HG02840 (cell line): ENCODE measurements around the gene DPT.

Experiments
- ATAC-seq: cut with Tn5 transposase; IDR thresholded peaks from one replicate; pipeline ENCODE4 v1.9.1; 2021; ENCODE audit warnings: mild to moderate bottlenecking, moderate library complexity, moderate number of reproducible peaks; ENCODE audit not compliant: unreplicated experiment, low FRiP score

The DPT gene

DNA sequence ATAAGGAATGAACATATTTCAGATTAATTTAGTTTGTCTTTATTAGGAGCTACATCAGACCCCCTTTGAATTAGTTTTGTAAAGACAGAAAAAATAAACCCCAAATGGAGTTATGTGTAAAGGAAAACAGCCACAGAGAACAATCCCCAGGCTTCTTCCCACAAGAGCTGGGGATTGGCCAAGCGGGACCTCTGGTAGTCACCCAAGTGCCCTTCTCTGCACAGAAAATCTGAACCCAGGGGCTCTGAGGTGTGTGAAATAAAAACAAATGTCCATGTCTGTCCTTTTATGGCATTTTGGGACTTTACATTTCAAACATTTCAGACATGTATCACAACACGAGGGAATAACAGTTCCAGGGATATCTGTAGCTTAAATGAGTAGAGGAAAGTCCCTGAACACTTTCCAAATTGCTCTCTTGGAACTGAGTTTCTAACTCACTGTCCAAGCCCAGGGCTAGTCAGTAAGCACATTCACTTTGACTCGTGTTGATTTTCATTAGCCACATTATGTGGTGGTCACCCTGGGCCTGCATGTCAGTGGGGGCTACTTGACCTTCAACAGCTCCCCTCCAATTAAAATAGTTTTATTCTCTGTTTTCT, 22.5 kb downstream of the DPT start:
- no peak for ATAC-seq

DNA sequence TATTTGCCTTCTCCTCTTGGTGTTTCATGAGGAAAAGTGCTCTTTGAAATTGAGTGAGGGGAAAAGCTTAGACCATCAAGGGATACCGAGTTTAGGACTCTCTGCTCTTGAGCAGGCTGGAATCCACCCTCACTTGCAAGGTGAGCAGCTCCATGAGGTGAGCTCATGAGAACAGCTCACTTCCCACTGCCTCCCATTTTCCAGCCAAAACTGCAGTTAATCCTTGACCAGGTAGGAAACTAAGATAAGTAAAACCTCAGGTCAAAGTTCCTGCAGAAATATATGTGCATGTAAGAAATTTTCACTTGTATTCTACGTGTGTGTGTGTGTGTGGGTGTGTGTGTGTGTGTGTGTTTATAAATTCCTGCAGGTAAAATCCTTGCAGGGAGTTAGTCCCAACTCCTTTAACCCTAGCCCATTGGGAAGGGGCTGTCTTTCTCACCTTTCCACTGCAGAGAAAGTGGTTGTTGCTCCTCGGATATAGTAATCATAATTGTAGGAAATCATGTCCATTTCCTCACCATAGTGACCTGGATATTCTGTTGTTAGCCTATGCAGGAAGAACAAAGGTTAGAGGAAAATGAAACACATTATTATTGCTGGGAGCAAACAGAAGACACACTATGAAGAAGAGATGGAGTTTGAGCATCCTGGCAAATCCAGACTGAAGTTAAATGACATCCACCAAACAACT, 28.3 kb downstream of the DPT start:
- no peak for ATAC-seq

DNA sequence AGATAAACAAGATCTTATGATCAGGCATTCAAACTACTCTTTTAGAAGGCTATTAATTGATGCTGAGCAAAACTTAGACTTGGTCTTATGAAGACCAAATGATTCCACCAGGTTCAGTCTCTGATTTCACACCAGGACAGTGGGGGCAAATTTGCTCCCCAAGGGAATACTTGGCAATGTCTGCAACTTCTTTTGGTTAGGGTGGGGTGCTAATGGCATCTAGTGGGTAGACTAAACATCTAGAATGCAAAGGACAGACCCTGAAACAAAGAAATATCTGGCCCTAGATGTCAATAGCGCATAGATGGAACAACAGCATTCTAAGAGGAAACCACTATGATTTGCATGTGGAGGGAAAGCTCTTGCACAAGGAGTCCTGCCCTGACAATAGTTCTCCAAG, 30.6 kb downstream of the DPT start:
- no peak for ATAC-seq

DNA sequence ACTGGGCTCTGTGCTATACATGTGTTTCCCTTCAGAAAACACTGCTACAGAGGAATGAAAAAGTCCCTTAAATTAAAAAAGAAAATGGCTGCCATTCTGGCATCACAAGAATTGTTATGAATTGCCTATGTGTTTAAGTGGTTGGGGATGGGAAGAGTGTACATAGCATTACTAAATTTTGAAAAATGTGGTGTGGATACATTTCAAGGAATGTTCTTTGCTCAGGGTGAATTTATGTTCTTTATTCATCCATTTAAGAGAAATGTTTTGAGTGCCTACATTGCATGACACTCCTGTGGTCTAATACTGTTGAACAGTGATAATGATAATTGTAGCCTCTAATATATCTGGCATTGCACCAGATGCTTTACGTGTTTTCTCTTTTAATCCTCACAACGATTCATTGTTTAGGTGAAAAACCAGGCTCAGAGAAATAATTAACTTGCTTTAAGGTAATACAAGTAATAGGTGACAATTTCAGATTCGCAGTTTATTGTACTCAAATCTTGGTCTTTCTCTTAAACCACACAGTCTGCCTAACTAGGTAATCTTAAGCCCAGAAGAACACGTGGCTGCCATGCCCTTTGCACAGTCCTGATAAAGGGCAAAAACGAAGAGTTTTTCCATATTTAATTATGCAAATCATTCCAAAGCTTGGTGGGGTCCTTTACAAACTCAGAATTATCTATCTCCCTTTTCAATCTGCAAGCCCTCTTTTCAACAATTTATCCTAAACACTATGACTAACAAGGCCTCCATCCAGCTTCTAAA, 31.5 kb downstream of the DPT start:
- no peak for ATAC-seq

DNA sequence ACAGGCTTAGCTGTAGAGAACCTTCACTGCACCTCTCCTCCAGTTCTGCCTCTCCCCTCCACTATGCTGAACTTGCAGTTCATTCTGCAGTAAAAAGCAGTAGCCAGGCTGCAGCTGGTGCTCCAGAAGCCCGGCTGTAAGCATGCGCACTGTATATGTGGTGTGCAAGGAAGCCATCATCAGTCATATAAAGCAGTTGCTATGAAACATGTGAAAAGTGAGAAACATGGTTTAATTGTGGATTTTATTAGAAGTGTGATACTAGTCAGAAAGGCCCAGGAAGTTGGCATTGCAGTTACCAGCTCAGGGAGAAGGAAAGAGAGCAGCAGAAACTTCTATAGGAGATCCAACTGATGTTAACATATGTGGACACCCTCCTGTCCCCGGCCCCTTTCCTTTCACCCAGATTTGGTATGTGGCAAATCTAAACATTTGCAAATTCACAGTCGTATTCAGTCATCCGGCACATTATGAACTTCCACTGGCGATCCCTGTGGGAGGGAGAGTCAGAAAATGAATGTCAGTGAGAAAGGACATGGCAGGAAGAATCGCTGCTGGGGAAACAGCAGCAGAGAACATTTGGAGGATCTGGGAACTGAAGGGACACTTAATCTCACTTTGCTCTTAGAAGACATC, 32.8 kb downstream of the DPT start:
- ATAC-seq, result no peak

DNA sequence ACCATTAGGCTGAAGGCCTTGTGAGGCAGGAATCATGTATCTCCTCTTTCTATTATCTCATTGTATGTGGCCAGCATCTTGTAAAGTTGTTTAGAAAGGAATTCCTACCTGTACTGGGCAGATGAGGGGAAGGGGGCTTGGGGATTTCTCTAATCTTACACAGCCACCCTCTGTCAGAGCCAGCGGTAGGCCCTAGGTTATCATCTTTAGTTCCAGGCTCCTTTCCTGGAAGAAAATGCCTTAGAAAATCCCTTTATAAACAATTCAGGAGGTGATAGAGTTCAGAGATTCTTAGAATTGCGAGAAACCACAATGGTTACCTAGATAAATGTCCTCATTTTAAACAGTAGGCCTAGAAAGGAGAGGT, 35.2 kb downstream of the DPT start:
- no peak for ATAC-seq

DNA sequence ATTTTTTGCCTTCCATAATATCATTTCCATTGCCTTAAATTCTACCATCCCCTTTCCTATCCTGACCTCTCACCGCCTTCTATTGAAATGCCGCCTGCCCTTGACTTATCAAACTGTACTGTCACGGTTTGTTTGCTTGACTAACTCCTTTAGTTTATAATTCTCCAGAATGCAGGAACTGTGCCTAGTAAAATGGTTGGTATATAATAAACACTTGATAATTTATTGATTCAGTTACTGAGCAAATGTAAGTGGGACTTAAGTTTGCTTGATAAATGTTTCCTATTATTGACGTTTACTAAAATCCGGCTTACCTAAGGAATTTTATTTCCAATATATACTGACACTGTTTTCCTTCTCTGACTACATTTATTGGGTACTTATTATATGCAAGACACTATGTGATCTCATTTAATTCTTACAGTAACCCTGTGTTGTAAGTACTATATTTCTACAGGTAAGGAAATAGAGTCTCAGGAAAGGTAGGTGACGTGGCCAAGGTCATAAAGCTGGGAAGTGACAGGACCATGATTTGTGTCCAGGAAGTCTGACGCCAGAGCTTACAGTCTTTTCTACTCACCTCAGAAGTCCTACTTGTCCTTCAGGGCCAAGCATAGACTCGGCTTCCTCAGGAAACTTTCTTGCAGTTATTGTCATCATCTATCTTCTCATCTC, 35.7 kb downstream of the DPT start:
- no peak for ATAC-seq

DNA sequence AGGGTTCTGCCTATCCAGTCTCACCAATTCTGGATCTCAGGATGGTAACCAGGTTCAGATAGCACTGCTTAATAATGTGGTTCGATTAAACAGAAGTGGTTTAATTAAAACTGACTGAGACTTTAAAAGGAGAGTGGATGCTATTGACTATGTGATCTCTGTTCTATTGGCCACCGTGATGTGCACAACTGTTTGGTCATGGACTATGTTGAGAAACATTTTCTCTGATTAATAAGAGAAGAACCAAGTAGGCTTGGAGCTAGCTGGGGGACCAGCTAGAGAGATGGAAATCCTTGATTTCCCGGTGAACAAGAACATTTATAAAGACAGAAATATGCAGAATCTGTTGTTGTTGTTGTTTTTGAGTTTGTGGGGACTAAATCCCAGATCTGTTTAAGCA, 36.5 kb downstream of the DPT start:
- no peak for ATAC-seq

DNA sequence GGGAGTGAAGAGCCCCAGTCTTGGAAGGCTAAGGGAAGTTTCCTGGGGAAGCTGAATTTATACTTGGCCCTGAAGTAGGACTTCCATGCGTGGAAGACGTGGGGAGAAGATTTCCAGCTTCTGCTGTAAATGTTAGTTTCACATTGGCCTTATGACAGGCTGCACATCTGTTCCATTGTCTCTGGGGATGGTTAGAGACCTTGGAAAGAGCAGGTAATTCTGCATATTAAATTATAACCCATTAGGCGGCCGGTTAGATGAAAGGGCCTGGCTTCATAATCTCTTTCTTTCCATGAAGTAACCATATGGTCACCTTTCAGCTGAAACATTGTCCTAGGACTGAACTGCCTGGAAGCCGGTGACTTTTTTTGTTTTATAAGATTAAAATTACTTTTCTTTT, 37.5 kb downstream of the DPT start:
- ATAC-seq, result no peak

DNA sequence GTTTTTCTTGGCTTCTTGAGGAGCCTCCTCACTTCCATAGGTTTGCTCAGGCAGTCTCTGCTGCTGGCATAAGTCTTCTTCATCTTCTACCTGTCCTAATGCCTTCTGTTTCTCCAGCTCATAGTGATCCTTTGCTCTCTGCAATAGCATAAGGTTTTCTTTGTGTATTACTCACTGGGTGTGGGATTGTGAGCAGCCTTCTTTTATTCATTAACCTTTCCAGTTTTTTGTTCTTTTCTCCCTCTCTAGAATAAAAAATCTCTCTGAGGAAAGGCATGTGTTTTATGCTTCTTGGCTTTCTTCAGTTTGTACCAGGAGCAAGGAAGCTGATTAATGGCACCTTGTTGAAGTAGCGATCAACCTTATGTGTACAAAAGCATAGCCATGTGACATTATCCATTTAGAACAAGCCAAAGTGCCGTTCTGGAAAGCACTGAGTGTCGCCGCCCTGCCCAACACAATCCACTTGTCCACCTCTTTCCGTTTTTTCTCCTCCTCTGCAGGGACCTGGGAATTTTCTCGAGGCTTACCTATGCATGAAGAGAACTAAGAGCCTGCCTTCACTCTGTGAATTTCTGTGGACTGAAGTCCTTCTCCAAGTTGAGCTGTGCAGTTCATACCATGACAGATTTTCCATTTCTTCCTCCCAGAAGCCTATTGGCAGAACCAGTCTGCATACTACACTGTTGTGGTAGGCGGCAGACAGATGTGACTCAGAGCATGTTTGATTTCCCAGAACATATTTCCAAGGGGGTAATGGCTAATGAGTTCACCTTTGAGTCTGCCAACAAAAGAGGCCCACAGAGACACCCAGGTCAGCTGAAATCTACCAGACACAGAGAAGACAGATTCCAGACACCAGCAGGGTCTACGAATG, 39.0 kb downstream of the DPT start:
- no peak for ATAC-seq

DNA sequence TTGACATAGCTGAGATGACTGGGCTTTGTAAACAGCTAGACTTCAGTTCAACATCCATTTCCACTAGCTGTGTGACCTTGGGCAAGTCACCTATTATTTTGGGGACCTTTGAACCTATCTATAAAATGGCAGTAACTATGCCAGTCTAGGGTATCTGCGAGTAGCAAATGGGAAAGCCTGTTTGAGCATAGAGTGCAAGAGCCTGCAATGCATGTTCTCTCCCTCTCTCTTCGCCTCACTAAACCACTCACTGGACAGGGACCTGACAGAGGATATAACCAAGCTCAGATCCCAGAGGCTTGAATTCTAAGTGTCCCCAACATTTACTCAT, 39.7 kb downstream of the DPT start:
- ATAC-seq, result no peak

DNA sequence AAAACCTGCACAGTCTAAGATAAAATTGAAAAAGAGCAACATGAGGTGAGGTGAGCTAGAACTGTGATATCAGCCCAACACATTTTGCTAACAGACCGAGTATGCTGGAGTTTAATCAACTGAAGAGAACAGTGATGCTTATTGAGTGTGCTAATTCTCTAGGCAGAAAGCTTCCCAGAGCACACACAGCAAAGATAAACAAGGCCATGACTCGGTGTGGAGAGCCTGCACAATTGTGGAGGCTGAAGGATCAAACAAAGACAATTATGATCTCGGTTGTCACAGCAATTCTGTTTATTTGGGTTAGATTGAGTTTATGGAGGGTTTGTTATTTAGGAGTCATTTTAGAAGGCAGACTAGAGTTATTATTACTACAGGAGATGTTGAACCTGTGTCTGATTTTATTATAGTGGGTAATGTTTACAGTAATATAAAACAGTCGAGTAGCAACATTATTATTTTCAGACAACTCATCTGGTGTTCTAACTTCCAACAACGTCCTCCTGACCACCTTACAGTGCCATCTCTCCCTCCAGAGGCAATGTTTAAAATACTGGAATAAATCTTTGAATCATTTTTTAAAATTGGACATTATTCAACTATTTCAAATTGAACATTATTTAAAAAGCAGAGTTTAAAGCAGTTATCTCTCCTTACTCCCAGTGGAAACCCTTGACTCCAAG, 40.2 kb downstream of the DPT start:
- no peak for ATAC-seq

DNA sequence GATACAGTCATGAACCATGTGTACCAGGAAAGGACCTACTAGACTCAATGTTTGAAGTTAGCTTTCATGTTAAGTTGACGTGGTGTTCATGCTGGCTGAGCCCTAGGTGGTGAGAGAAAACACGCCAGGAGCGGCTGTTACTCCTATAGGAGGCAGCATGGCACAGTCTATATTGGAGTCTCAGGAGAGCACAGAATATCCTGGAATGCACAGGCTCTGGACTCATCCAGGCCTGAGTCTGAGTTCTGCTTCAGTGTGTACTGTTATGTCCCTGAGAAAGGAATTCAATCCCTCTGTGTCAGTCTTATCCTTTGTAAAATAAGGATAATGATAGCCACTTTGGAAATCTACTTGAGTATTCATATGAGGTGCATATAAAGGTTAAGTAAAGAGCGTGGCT, 41.2 kb downstream of the DPT start:
- no peak for ATAC-seq

DNA sequence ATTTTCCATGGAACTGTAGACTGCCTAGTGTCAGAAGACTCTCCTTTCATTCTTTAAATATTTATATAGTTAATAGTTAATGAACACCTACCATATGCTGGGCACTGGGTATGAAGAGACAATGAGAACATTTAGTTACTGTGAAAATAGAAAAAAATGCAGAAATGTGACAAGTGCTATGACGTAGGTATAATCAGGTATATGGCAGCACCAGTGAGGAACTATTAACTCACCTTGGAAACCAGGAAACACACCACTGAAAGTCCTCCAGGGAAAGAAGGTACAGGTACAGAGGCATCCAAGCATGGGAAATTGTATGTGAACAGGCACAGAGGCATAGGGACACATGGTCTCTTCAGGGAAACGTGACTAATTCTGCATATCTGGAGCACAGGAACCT, 42.3 kb downstream of the DPT start:
- no peak for ATAC-seq

DNA sequence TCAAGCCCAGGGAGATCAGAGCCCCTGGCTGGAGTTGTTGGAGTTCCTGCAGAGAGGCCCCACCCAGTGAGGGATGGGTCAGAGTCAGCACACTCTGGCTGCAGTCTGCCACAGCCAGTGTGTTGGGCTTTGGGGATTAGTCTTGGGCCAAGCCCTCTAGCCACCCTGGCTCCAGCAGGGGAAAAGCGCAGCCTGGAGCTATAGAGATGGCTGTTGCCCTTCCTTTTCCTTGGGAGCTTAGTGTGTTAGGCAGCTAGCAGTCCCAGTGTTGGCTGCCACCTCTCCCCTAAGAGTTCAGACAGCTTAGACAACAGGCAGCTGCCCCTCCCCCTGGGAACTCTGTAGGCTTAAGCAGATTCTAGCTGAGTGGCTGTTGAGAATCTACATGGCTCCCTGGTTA, 45.1 kb downstream of the DPT start:
- no peak for ATAC-seq

DNA sequence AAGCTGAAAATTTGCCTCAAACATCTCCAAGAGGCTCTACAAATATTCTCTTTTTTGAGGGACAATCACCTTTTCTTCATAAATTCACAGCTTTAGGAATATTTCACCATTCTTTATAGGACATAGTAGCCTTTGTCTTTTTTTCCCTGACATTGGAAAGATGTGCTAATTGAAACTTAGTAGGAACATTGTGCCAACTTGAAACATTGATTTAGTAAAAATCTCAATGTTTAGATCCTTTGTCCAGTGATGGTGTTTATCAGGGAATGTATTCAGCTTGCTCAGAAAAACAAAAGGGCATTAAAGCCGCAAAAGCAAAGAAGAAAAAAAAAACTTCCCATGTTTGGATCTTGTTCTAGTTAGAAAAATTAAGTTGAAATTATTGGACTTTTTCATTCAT, 52.1 kb downstream of the DPT start:
- ATAC-seq, result no peak

DNA sequence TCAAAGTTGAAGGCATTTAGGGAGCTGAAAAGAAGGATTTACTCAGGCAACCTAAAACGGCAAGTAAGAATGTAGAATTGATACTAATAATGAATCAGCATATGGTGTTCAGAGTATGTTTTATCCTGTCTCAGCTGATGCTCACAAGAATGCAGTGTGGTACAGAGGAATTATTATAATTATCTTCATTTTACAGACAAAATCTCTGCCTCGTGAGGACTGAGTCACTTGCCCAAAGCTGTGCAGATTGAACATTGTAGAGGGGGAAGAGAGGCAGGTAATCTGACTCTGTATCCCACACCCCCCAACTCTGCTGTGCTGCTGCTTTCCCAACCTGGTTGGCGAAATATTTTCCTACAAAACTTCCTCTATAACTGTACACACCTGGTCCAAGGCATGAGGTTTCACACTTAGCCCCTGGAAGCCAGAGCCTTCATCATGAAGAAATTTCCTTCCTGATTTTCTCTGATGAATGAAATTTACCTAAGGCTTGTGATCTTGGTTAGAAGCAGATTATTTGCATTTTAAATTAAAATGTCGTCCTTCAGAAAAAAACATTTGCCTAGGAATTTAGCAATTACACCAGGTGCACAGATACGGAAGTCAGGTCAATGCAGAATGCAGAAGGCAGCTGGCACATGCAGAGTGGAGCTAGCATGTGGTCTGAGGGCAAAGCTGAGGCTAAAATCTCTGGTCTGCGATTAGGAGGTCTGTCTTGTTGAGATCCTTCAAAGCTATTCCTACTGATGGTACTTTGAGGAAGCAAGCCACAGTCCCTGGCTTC, 52.8 kb downstream of the DPT start:
- no peak for ATAC-seq

DNA sequence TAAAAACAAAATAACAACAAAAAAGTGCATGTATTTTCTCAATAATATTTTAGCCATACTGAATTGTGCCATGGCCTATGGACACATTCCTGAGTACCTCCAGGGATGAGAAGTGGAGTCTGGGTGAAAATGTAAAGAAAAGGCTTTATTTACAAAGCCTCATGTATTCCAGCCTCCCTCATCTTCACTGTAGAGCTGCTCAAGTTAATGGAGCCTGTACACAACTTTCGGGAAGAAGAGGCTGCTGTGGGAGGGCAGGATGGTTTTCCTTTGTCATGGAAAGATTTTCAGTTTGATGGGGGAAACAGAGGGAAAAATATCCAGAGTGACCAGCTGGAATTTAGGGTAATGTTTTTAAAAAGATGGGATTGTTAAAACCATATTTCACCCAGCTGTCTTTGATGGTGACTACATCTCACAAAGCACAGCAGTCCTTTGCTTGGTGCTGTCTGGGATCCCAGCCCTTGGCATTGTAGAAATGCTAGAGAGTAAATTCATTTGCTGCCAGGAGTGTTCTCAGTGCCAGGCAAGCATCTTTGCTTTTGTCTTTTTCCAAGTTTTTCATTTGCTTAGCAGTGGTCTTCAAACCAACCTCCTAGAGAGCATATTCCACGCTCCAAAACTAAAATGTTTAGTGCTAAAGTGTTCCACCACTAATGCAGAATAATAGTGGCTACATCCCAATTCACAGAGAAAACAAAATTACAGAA, 54.9 kb downstream of the DPT start:
- no peak for ATAC-seq
